Progenitor cell of endocrine pancreas (in vitro differentiated cells): ENCODE measurements around the gene AHCYL1. TPM values are rescaled to one million over a fixed set of nuclear protein-coding genes. Genes with fewer than 3 reads are reported as not detected.

ENCODE experiments used
- DNase-seq: peaks from one replicate; pipeline ENCODE4 v3.0.0; 2021; ENCODE audit warnings: low spot score; ENCODE audit not compliant: unreplicated experiment
- H3K27ac Mint-ChIP-seq: 2 replicates; pipeline ENCODE4 v1.8.0; 2021; ENCODE audit warnings: mild to moderate bottlenecking, moderate library complexity, mixed read lengths
- H3K27me3 Mint-ChIP-seq: 2 replicates; pipeline ENCODE4 v1.8.0; 2021; ENCODE audit warnings: mixed read lengths
- H3K36me3 Mint-ChIP-seq: 2 replicates; pipeline ENCODE4 v1.8.0; 2022; ENCODE audit warnings: mixed read lengths; ENCODE audit not compliant: insufficient read depth
- H3K4me1 Mint-ChIP-seq: 2 replicates; pipeline ENCODE4 v1.8.0; 2021; ENCODE audit warnings: low read depth, mixed read lengths
- H3K4me3 Mint-ChIP-seq: 2 replicates; pipeline ENCODE4 v1.8.0; 2021; ENCODE audit warnings: low read depth, mild to moderate bottlenecking, moderate library complexity, mixed read lengths
- H3K9me3 Mint-ChIP-seq: 2 replicates; pipeline ENCODE4 v1.8.0; 2021; ENCODE audit warnings: low read depth, mixed read lengths
- total RNA-seq: library from RNA; stranded (reverse); gene quantifications from 2 replicates; pipeline ENCODE4 v1.2.1, GENCODE V29; 2021
- TF ChIP-seq, protein P1 (sequence below): fragments of 200-600 bp; sonication (generic); IDR thresholded peaks from one replicate; pipeline ENCODE4 v1.5.0; 2021; ENCODE audit warnings: antibody characterized with exemption, mild to moderate bottlenecking; ENCODE audit not compliant: unreplicated experiment

The AHCYL1 gene
- total RNA-seq, 1 donor from 2014 or later: 90.2 TPM

DNA sequence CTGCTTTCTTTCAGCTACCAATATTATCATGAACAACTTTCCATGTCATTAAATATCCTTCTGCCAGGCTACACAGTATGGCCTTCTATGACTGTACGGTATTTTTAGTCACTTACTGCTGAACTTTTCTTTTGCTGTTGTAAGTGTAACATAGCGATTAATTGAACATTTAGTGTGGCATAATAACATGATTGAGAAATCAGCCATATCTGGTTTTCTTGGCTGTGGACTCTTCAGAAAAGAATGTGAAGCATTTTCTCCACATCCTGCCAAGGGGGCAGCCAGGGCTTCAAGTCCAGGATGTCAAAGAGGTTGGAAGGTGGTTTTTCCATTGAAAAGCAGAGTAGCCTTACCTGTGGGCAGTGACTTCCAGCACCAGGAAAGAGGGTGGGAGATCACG is 8.8 kb upstream of the AHCYL1 start:
- no peak for DNase-seq
- Mint-ChIP-seq H3K36me3 (no peaks in the 10 kb centered on the region), H3K9me3 (no peaks in the 10 kb centered on the region), H3K4me3 (no peak overlapping the region), H3K4me1 (peaks cover 5% of the 10 kb centered on the region), H3K27ac (no peak overlapping the region), H3K27me3 (no peaks in the 10 kb centered on the region)
- TF ChIP-seq, protein P1, sequence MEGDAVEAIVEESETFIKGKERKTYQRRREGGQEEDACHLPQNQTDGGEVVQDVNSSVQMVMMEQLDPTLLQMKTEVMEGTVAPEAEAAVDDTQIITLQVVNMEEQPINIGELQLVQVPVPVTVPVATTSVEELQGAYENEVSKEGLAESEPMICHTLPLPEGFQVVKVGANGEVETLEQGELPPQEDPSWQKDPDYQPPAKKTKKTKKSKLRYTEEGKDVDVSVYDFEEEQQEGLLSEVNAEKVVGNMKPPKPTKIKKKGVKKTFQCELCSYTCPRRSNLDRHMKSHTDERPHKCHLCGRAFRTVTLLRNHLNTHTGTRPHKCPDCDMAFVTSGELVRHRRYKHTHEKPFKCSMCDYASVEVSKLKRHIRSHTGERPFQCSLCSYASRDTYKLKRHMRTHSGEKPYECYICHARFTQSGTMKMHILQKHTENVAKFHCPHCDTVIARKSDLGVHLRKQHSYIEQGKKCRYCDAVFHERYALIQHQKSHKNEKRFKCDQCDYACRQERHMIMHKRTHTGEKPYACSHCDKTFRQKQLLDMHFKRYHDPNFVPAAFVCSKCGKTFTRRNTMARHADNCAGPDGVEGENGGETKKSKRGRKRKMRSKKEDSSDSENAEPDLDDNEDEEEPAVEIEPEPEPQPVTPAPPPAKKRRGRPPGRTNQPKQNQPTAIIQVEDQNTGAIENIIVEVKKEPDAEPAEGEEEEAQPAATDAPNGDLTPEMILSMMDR: no peak

DNA sequence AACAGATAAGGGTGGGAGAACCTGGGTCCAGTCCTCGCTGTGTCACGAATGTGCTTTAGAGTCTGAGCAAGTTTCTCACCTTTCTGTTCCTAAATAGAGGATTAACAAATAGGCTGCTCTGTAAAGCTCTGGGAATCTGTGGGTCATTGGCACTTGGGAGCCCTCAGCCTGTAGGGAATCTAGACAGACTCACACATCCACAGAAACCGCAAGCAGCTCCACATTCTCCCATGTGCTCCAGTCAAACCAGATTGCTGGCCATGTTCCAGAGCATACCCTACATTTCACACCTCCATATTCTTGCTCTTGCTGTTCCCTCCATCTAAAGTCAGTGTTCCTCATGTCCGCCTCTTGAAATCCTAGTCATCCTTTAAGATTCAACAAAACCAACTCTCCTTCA is 7.8 kb upstream of the AHCYL1 start:
- H3K36me3 Mint-ChIP-seq: no peaks in the 10 kb centered on the region
- TF ChIP-seq, protein P1: no peak
- no peak for DNase-seq
- H3K27ac Mint-ChIP-seq: no peak overlapping the region
- no peak overlapping the region for H3K4me3 Mint-ChIP-seq
- no peaks in the 10 kb centered on the region for H3K27me3 Mint-ChIP-seq
- no peaks in the 10 kb centered on the region for H3K9me3 Mint-ChIP-seq
- H3K4me1 Mint-ChIP-seq: peaks cover 5% of the 10 kb centered on the region

DNA sequence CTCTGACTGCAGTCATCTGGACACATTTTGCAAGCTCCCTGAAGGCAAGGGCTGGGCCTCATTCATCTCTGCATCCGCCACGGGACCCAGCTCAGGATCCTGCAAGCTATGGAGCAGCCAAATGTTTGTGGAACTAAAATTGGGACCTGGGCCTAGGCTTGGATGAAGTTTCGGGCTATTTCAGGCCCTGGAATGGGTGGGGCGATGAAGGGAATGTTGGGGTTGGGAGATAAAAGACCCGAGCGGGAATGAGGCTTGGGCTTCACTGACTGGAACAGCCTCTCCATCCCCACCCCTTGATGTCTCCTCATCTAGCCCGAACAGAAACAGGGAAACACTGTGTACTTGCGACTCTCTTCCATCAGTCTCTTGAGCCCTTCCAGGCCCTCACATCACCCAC is 7.3 kb upstream of the AHCYL1 start:
- H3K27me3 Mint-ChIP-seq: no peaks in the 10 kb centered on the region
- H3K27ac Mint-ChIP-seq: no peak overlapping the region
- no peak overlapping the region for H3K4me3 Mint-ChIP-seq
- peaks cover 5% of the 10 kb centered on the region for H3K4me1 Mint-ChIP-seq
- no peak for DNase-seq
- no peaks in the 10 kb centered on the region for H3K36me3 Mint-ChIP-seq
- no peaks in the 10 kb centered on the region for H3K9me3 Mint-ChIP-seq
- TF ChIP-seq, protein P1: no peak

DNA sequence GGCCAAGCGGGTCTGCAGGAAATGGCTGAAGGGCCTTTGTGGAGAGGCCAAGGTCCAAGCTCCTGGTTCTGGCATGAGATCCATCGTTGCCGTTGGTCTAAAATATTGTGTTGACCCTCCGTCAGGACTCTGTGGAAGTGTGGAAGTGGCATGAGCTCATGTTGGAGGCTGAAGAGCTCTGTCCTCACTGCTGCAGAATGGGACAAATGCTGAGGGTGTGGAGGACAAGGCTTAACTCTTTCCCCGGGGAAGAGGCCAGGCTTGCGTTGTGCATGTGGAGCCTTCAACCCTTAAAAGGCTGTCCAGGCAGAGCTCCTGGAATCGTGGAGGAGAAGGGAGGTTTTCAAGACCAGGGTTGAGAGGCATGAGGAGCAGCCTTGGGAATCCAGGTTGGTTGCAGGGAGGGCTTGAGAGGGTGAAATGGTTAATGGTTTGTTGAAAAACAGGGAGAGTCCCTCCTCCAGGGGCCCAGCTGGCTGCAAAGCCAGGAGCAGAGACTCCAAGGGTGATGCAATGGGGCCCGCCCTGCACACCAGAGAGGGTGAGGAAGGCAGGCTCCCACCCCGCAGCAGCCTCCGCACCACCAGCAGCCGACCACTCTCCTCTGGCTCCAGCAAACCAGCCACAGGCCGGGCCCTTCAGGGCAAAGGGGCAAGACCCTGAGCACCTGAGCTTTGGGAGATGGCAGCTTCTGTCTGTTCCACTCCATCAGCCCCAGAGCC is 6.7 kb upstream of the AHCYL1 start:
- peaks cover 5% of the 10 kb centered on the region for H3K4me1 Mint-ChIP-seq
- H3K27ac Mint-ChIP-seq: no peak overlapping the region
- H3K36me3 Mint-ChIP-seq: no peaks in the 10 kb centered on the region
- DNase-seq: no peak
- TF ChIP-seq, protein P1: no peak
- H3K27me3 Mint-ChIP-seq: no peaks in the 10 kb centered on the region
- H3K4me3 Mint-ChIP-seq: no peak overlapping the region
- H3K9me3 Mint-ChIP-seq: no peaks in the 10 kb centered on the region

DNA sequence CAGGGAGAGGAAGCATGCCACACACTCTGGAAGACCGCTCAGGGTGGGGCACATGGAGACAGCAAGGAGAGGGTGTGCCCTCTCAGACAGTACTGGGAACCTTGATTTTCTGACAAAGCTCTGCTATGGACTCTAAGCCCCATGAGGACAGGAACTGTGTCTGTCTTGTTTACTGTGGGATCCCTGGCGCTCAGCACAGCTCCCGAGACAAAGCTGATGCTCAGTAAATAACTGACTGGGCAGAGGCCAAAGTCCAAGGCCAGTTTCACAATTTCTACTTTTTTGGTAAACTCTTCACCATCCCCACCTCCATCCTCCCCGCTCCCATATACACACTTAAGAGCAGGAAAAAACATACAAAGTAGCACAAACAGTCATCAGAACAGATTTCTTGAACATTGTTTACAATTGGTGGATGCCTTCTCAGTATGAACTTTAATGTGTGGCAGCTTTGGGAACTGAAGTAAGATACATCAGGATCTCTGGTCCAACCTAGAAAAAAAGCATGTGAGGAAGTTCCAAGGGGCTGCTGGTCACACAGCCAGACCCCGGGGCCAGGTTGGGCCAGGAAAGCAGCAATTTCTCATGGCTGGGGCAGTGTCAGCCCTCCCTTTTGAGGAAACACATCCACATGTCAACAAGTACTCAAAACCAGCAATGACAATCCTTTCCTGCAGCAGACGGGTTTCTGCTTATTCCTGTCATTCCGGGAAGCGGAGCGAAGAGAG is 5.6 kb upstream of the AHCYL1 start:
- Mint-ChIP-seq H3K4me3 (no peak overlapping the region), H3K36me3 (no peaks in the 10 kb centered on the region), H3K27me3 (peaks cover 4% of the 10 kb centered on the region), H3K27ac (no peak overlapping the region), H3K9me3 (no peaks in the 10 kb centered on the region), H3K4me1 (peaks cover 5% of the 10 kb centered on the region)
- TF ChIP-seq, protein P1: no peak
- DNase-seq: no peak
